ENCODE results near the gene SLC16A10. TPM values are rescaled to one million over a fixed set of nuclear protein-coding genes. Genes with fewer than 3 reads are reported as not detected.

Gene SLC16A10
- total RNA-seq, 4 donors from 2014 or later, result 2.5 to 9.5 (median 9.3) TPM

DNA sequence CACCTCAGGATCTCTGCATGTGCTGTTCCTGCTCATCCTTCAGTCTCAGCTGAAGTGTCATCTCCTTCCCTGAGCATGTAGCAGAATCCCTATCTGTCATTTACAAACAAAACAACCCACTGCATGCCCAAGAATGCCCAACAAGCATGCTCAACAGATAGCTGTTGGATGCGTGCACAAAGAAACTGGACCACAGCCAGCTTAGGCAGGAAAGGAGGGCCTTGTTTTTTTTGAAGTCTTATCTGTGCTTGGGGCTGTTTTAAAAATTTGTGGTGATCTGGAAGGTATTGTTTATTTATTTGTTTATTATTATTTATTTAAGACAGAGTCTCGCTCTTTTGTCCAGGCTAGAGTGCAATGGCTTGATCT, 18.5 kb upstream of the SLC16A10 start:
- Histone ChIP-seq H3K4me1 (no peaks in the 10 kb centered on the region), H3K36me3 (no peaks in the 10 kb centered on the region), H3K27ac (no peak overlapping the region), H3K27me3 (no peaks in the 10 kb centered on the region), H3K4me3 (no peak overlapping the region), H3K9me3 (no peaks in the 10 kb centered on the region)
- DNase-seq, result no peak
- TF ChIP-seq POLR2A (IDR thresholded peaks at IDR 0.05), result no peak
- TF ChIP-seq, protein P1, sequence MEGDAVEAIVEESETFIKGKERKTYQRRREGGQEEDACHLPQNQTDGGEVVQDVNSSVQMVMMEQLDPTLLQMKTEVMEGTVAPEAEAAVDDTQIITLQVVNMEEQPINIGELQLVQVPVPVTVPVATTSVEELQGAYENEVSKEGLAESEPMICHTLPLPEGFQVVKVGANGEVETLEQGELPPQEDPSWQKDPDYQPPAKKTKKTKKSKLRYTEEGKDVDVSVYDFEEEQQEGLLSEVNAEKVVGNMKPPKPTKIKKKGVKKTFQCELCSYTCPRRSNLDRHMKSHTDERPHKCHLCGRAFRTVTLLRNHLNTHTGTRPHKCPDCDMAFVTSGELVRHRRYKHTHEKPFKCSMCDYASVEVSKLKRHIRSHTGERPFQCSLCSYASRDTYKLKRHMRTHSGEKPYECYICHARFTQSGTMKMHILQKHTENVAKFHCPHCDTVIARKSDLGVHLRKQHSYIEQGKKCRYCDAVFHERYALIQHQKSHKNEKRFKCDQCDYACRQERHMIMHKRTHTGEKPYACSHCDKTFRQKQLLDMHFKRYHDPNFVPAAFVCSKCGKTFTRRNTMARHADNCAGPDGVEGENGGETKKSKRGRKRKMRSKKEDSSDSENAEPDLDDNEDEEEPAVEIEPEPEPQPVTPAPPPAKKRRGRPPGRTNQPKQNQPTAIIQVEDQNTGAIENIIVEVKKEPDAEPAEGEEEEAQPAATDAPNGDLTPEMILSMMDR (IDR thresholded peaks at IDR 0.05), result no peak

DNA sequence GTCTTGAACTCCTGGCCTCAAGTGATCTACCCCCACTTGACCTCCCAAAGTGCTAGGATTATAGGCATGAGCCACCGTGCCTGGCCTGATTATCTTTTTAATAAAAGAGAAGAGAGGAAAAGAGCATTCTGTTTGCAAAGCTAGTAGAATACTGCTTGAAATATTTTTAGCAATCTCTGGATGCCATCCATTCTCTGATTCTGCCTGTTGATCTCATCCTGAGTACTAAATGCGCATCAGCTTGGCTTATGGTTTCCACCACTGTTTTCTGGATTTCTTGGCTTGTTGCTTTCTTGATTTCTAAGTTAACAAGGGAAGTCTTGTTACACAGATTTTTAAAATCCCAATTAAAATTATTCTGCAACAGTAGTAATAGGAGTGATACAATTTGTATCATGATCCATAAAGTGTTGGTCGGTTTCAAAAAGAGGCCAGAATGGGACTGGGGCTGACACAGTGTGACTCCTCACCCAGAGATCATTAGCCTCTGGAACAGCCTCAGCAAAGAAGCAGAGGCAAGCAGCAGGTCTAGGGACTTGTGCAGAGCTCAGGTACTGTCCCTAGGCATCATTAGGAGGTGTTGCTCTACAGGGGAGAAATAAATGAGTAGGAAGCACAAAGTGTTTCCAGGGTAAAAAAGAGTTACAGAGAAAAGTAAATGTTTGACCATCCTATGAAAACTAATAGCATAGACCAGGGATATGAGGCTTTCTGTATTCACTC, 17.8 kb upstream of the SLC16A10 start:
- Histone ChIP-seq H3K27ac (no peak overlapping the region), H3K27me3 (no peaks in the 10 kb centered on the region), H3K9me3 (no peaks in the 10 kb centered on the region), H3K4me3 (no peak overlapping the region), H3K4me1 (no peaks in the 10 kb centered on the region), H3K36me3 (no peaks in the 10 kb centered on the region)
- no peak for DNase-seq
- TF ChIP-seq POLR2A (IDR thresholded peaks at IDR 0.05), result no peak
- TF ChIP-seq, protein P1 (IDR thresholded peaks at IDR 0.05), result no peak

DNA sequence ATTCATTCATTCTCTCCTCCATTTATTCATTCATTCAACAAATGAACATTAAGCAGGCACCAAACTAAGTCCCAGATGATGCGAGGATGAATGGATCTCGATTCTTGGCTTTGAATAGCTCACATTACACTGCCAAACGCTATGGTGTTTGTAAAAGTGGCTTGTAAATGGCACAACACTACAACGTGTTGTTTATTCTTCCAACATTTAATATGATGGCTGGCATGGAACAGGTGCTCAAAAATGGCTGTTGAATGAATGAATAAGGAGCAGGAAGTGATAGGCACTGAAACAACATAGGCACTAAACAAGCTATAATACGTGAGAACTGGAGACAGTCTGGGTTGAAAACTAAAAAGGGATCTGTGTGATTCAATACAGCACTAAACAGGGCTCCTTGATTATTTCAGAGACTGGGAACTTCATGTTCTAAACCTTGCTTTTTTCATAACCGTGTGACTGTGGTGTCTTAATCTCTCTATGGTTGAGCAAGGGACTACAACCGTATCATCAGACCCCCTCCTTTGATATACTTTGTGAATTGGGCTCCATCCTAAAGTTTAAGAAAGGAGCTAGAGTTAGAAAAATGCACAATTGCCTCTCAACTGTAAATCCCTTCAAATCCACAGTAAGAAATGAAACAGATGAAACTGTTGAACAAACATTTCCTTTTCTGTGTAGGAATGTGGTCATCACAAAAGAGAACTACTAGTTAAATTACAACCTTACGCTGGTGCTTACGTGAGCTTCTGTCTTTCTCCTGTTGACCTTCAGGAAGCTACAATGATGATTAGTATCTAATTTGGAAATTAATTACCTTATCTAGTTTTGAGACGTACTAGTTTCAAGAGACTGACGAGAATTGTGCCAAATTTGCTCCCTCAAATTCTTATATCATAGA, 16.9 kb upstream of the SLC16A10 start:
- Histone ChIP-seq H3K36me3 (no peaks in the 10 kb centered on the region), H3K9me3 (no peaks in the 10 kb centered on the region), H3K4me1 (no peaks in the 10 kb centered on the region), H3K27me3 (no peaks in the 10 kb centered on the region), H3K27ac (no peak overlapping the region), H3K4me3 (no peak overlapping the region)
- no peak for TF ChIP-seq POLR2A (IDR thresholded peaks at IDR 0.05)
- TF ChIP-seq, protein P1 (IDR thresholded peaks at IDR 0.05), result no peak
- no peak for DNase-seq

DNA sequence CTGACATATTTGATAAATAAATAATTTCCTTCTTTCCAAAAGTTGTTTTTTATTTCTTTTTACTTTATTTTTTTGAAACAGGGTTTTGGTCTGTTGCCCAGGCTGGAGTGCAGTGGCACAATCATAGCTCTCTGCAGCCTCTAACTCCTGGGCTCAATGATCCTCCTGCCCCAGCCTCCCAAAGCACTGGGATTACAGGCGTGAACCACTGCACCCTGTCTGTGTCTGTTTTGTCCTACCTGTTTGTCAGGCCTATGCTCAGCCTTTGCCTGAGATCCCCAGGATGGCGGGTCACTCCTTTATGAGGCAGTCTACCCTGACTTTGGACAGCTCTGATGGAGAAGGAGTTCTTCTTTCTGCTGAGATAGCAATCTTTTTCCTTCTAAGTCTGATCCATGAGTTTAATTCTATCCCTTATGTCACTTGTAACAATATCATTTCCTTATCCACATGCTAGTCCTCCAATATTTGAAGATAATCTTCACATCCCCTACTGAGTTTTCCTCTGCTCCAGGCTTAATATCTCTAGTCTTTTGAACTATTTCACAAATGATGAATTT, 14.4 kb upstream of the SLC16A10 start:
- TF ChIP-seq, protein P1 (IDR thresholded peaks at IDR 0.05), result no peak
- TF ChIP-seq POLR2A (IDR thresholded peaks at IDR 0.05), result no peak
- no peak for DNase-seq
- Histone ChIP-seq H3K27ac (no peak overlapping the region), H3K27me3 (no peaks in the 10 kb centered on the region), H3K9me3 (no peaks in the 10 kb centered on the region), H3K4me1 (no peaks in the 10 kb centered on the region), H3K4me3 (no peak overlapping the region), H3K36me3 (no peaks in the 10 kb centered on the region)

- TF ChIP-seq, protein P1 (IDR thresholded peaks at IDR 0.05), result no peak
- no peak for TF ChIP-seq POLR2A (IDR thresholded peaks at IDR 0.05)
- no peaks in the 10 kb centered on the region for H3K4me1 ChIP-seq
- H3K9me3 ChIP-seq, result no peaks in the 10 kb centered on the region
- no peaks in the 10 kb centered on the region for H3K36me3 ChIP-seq
- no peak overlapping the region for H3K4me3 ChIP-seq
- DNase-seq, result no peak
- no peaks in the 10 kb centered on the region for H3K27me3 ChIP-seq
- H3K27ac ChIP-seq, result no peak overlapping the region
Observed at GRCh38 chr6:111074311-111074710, 13.0 kb upstream of the SLC16A10 start.

Data from Peyer's patch (tissue), 4 donors.